WI38 (cell line): Measurements from ENCODE around the gene TSPAN18.

ENCODE experiments used
- H3K4me3 ChIP-seq: 2 replicates; pipeline ENCODE4 v1.5.1; 2011; ENCODE audit warnings: low read depth, mild to moderate bottlenecking, control low read depth, low read length
- TF ChIP-seq, protein P1 (sequence below): IDR thresholded peaks from 2 replicates; pipeline ENCODE4 v1.5.1; 2012; ENCODE audit warnings: low read depth, mild to moderate bottlenecking, control low read depth, low read length

The TSPAN18 gene

DNA sequence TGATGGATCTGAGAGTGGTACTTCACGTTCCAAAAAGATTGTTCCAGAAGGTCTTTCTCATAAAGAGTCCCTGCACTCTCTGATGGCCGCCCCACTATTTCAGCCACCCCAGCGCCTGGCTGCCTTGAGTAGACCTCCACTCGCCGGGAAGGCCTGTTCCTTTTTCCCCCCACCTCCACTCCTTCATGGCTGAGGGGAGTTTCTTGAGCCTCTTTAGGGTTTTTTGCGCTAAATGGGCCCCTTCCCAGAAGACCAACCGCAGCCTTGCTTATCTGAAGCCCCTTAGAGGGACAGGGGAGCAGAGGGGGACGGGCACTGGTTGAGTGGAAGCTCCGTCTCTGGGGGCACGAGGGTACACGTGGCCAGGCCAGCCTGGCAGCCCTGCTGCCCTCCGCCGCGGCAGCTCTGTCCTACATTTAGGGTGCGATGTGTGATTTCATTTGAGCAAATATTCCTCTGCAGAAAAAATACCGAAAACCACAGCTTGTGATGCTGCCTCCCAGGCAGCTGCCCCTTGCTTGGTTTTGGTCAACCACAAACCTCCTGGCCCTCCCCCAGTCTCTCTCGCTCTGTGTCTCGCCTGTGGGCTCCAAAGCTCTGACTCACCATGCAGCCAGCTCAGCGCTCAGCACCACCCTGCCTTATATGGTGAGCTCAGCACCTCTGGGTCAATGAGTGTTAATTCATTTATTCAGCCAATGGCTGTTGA, 135.2 kb downstream of the TSPAN18 start:
- H3K4me3 ChIP-seq = no peak overlapping the region
- TF ChIP-seq, protein P1, sequence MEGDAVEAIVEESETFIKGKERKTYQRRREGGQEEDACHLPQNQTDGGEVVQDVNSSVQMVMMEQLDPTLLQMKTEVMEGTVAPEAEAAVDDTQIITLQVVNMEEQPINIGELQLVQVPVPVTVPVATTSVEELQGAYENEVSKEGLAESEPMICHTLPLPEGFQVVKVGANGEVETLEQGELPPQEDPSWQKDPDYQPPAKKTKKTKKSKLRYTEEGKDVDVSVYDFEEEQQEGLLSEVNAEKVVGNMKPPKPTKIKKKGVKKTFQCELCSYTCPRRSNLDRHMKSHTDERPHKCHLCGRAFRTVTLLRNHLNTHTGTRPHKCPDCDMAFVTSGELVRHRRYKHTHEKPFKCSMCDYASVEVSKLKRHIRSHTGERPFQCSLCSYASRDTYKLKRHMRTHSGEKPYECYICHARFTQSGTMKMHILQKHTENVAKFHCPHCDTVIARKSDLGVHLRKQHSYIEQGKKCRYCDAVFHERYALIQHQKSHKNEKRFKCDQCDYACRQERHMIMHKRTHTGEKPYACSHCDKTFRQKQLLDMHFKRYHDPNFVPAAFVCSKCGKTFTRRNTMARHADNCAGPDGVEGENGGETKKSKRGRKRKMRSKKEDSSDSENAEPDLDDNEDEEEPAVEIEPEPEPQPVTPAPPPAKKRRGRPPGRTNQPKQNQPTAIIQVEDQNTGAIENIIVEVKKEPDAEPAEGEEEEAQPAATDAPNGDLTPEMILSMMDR = no peak

DNA sequence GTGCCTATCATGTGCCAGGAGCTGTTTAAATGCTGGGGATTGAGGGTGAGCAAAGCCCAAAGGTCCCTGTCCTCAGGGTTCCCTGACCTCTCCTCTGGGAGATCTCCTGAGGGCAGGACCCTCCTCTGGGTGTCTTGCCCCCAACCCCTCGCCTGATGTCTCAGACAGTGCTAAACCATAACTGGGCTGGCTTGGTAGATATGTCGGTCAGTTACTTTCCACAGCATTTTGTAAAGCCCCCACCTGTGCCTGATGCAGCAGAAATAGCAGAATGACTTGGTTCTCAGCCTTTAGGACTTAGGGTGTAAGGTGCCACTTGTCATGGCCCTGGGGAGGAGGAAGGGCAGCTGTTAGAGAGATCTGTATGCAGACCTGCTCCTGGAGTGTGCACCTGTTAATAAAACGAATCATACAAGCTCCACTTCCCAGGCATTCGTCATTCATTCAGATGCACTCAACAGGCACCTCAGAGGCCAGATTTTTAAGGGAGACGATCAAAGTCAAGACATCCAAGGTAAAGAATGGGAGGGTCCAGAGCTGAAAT, 135.9 kb downstream of the TSPAN18 start:
- no peak overlapping the region for H3K4me3 ChIP-seq
- TF ChIP-seq, protein P1 = no peak

DNA sequence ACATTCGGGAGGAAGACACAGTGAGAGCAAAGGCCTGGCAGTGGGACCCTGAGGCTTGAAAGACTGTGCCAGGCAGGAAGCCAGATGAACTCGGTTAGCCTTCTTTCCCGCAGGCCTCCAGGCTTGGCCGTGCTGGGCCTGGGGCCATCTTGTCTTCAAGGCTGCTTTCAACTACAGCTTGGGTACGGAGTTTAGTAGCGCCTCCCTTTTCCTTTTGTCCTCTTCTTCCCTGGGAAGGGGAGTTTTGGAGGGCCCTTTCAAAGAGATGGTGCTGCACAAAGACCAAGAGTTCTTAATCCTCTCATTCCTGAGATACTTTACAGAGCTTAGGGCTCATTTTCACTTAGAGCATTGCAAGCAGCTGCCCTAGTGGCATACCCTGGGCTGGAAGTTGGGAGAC, 136.5 kb downstream of the TSPAN18 start:
- TF ChIP-seq, protein P1 = no peak

DNA sequence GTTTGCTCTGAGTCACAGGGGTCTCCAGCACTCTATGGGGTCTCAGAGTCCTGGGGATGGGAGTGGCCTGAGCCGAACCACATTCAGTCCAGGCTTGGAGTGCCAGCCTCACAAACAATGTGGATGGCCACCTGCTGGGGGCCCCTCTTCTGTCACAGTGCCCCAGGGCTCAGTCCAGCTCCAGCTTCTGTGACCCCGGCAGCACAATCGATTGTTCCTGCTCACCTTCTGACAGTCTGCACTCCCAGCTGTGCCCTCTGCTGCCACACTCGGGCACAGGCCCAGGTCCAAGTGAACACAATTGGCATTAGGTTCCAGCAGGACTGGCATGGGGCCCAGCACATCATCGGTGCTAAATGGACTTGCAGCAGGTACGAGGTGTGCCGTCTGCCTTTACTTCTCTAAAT, 139.1 kb downstream of the TSPAN18 start:
- TF ChIP-seq, protein P1 = no peak
- no peak overlapping the region for H3K4me3 ChIP-seq

More for the DNA sequence above, 136.5 kb downstream of the TSPAN18 start:
- H3K4me3 ChIP-seq = no peak overlapping the region

DNA sequence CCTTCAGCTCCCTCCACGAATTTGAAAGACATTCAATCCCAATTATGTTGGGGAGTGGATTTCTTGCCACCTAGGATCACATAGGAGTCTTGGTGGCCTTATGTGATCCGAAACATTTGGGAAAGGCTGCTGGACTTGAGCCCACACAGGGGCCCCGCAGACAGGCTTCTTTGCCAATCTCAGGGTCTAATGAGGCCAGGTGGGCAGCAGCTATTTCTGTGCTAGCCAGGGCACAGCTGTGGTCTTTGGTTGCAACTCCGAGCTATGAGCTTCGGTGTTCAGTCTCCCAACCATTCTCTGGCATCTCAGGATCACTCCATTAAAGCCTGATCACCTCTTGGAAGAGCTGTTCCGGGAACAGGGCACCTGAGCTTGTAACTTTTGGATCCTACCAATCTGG, 139.5 kb downstream of the TSPAN18 start:
- H3K4me3 ChIP-seq = no peak overlapping the region
- TF ChIP-seq, protein P1 = no peak

DNA sequence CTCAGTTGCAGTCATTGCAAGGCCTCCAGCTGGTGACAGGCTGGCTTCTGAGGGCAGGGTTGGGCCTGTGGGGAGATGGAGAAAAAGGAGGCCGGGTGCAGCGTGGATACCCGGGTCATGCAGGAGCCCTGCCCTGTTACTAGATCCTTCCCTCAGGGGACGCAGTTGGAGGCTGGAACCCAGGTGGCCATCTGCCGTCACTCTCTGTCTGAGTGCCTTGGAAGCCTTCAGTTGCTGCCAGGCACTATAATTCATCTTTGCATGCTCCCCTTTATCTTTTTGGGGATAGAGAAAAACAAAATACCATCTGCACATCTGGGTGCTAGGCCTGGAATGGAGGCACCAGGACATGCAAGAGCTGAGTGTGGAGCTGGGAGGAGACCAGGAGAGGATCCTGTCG, 141.3 kb downstream of the TSPAN18 start:
- TF ChIP-seq, protein P1 = no peak

More for the DNA sequence above, 141.3 kb downstream of the TSPAN18 start:
- H3K4me3 ChIP-seq = no peak overlapping the region
